ENCODE results near the gene OSGIN1.
"Not testable (repeated sequence)": the region's sequence is repeated elsewhere in the genome, so short reads cannot be mapped to it uniquely, and the experiment has no call there.

The OSGIN1 gene

GRCh38 chr16:83937922-83938885 lies 14.8 kb upstream of the OSGIN1 start:
- TF ChIP-seq, protein P1, sequence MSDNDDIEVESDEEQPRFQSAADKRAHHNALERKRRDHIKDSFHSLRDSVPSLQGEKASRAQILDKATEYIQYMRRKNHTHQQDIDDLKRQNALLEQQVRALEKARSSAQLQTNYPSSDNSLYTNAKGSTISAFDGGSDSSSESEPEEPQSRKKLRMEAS (IDR thresholded peaks at IDR 0.05; ENCODE audit: low read depth, low read length): no peak
- no peak for TF ChIP-seq POLR2A (IDR thresholded peaks at IDR 0.05; ENCODE audit: extremely low read depth, insufficient read length)
- TF ChIP-seq MYC (IDR thresholded peaks at IDR 0.05; ENCODE audit: low read depth, low read length): no peak
- H3K4me3 ChIP-seq (ENCODE audit: low read depth, low read length): no peak overlapping the region
- DNase-seq (ENCODE audit: low read depth): no peak

DNA sequence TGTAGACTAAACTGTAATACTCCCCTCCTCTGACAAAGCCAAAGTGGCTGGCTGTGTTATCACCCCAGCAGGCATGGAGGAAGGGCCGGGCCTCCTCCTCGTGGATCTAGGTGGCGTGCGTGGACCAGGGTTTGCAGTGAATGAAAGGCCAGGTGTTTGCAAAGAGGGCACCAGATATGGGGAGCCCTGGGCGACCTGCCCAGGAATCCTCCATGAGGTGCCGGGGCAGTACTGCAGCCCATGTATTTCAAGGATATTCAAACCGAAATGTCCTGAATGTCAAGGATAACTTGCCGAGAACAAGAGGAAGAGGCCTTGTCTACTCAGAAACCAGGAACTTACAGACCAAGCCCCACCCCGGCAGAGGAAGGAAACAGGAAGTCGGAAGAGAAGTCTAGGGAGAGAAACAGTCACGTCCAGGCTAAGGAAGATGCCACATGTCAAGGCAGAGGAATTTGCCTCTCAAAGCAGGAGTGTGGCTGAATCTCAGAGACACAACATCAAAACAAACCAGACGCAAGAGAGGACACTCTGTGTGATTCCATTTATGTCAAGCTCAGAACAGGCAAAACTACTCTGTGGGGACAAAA lies 13.7 kb upstream of the OSGIN1 start:
- TF ChIP-seq MYC (IDR thresholded peaks at IDR 0.05; ENCODE audit: low read depth, low read length) (no peak), POLR2A (IDR thresholded peaks at IDR 0.05; ENCODE audit: extremely low read depth, insufficient read length) (no peak), CTCF (IDR thresholded peaks at IDR 0.05; ENCODE audit: low read depth, low read length) (no peak)
- TF ChIP-seq, protein P1 (IDR thresholded peaks at IDR 0.05; ENCODE audit: low read depth, low read length): no peak
- H3K4me3 ChIP-seq (ENCODE audit: low read depth, low read length): no peak overlapping the region
- DNase-seq (ENCODE audit: low read depth): no peak

DNA sequence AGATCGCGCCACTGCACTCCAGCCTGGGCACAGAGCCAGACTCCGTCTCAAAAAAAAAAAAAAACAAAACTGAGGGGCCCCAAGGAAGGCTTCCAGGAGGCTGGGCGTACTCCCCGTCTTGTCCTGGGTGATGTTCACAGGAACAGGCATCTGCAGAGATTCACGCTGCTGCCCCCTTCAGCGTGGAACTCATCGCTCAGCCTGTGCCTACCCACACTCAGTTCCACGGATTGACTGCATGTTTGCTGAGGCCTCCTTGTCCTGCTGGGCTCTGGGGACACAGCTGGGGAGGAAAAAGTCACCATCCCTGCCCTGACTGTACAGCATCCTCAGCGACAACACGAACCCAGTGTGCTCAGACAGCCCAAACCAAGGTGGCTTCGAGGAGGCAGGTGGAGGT lies 12.9 kb upstream of the OSGIN1 start:
- TF ChIP-seq CTCF (IDR thresholded peaks at IDR 0.05; ENCODE audit: low read depth, low read length) (no peak), POLR2A (IDR thresholded peaks at IDR 0.05; ENCODE audit: extremely low read depth, insufficient read length) (no peak), MYC (IDR thresholded peaks at IDR 0.05; ENCODE audit: low read depth, low read length) (no peak)
- TF ChIP-seq, protein P1 (IDR thresholded peaks at IDR 0.05; ENCODE audit: low read depth, low read length): no peak
- no peak for DNase-seq (ENCODE audit: low read depth)
- H3K4me3 ChIP-seq (ENCODE audit: low read depth, low read length): no peak overlapping the region

DNA sequence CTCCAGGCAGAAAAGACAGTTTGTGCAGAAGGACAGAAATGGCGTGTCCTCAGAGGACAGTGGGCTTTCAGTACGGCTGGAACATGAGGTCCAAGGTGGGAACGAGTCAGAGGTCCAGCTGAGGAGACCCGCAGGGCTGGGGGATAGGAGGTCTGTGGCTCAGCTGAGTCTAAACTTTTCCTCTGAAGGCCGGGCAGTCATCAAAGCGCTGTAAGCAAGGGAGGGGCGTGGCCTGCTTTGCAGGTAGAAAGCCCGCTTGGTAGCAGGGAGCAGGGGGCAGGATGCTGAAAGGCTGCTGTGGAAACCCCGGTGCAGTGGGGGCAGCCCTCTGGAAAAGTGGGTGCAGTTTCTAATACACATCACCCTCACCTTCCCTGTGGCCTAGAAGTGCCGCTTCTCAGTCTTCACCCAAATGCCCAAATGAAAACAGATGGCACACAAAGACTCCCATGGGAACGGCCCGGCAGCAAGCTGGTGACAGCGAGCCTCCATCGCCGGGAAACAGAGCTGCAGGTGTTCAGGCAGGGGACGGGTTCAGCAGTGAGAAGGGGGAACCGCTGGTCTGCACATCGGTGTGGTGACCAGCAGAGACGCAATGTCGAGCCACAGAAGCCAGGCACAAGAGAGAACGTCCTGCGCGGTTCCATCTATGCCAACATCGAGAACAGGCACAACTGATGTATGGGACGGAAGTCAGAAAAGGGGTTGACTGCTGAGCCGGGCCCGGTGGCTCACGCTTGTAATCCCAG lies 12.2 kb upstream of the OSGIN1 start:
- no peak for DNase-seq (ENCODE audit: low read depth)
- no peak overlapping the region for H3K4me3 ChIP-seq (ENCODE audit: low read depth, low read length)

DNA sequence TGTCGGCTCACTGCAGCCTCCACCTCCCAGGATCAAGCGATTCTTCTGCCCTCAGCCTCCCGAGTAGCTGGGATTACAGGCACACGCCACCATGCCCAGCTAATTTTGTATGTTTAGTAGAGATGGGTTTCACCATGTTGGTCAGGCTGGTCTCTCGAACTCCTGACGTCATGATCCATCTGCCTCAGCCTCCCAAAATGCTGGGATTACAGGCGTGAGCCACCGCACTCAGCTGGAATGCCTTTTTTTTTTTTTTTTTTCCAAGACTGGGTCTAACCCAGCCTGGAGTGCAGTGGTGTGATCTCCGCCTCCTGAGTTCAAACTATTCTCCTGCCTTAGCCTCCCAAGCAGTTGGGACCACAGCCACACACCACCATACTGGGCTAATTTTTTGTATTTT lies 11.5 kb upstream of the OSGIN1 start:
- DNase-seq (ENCODE audit: low read depth); H3K4me3 ChIP-seq (ENCODE audit: low read depth, low read length): not testable (repeated sequence)

More for the DNA sequence above, 12.2 kb upstream of the OSGIN1 start:
- no peak for TF ChIP-seq POLR2A (IDR thresholded peaks at IDR 0.05; ENCODE audit: extremely low read depth, insufficient read length)
- TF ChIP-seq, protein P1 (IDR thresholded peaks at IDR 0.05; ENCODE audit: low read depth, low read length): no peak
- no peak for TF ChIP-seq MYC (IDR thresholded peaks at IDR 0.05; ENCODE audit: low read depth, low read length)
- no peak for TF ChIP-seq CTCF (IDR thresholded peaks at IDR 0.05; ENCODE audit: low read depth, low read length)

DNA sequence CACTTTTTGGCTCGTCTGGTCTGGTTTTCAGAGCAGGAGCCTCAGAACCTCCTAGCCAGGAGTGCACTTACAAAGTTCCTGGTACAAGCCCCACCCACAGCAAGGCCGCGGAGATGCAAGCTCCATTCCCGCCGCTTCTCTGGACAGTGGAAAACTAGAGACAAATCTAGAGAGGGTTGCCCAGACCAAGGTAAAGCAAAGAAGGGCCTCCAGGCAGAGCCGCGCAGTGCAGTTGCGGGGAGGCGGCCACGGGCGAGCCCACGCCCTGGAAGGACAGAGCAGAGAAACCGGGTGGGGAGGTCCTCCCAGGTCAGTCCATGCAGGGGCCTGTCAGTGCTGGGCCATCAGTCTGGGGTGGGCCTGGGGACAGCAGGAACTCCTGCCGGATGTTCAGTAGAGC lies 11.0 kb upstream of the OSGIN1 start:
- TF ChIP-seq POLR2A (IDR thresholded peaks at IDR 0.05; ENCODE audit: extremely low read depth, insufficient read length): no peak
- TF ChIP-seq CTCF (IDR thresholded peaks at IDR 0.05; ENCODE audit: low read depth, low read length): no peak
- TF ChIP-seq, protein P1 (IDR thresholded peaks at IDR 0.05; ENCODE audit: low read depth, low read length): no peak
- TF ChIP-seq MYC (IDR thresholded peaks at IDR 0.05; ENCODE audit: low read depth, low read length): no peak
- DNase-seq (ENCODE audit: low read depth): no peak
- no peak overlapping the region for H3K4me3 ChIP-seq (ENCODE audit: low read depth, low read length)
